ENCODE data around the gene SEC61A1. TPM values are rescaled to one million over a fixed set of nuclear protein-coding genes. Genes with fewer than 3 reads are reported as not detected.

The SEC61A1 gene
- total RNA-seq, 1 experiment from 2014 or later, result 178 TPM

- no peaks in the 10 kb centered on the region for H3K9me3 Mint-ChIP-seq (ENCODE audit: unreplicated experiment)
- H3K27me3 Mint-ChIP-seq (ENCODE audit: insufficient read depth, unreplicated experiment), result no peaks in the 10 kb centered on the region
- peaks cover 6% of the 10 kb centered on the region for H3K4me1 Mint-ChIP-seq (ENCODE audit: low read depth, unreplicated experiment)
- no peaks in the 10 kb centered on the region for H3K9me3 ChIP-seq
- no TSS peak for BruUV-seq (replicated peaks)
- H3K36me3 Mint-ChIP-seq (ENCODE audit: insufficient read depth, unreplicated experiment), result peaks cover 100% of the 10 kb centered on the region
- no peak for DNase-seq
- H3K27ac Mint-ChIP-seq (ENCODE audit: unreplicated experiment), result peak overlapping the region; percentile 51
- no peak overlapping the region for H3K4me3 ChIP-seq (ENCODE audit: low read depth, low read length)
- peaks cover 3% of the 10 kb centered on the region for H3K36me3 ChIP-seq (ENCODE audit: control insufficient read depth, insufficient read depth, low read length)
- no peaks in the 10 kb centered on the region for H3K27me3 ChIP-seq (replicated peaks; ENCODE audit: control insufficient read depth, insufficient read depth, low read length)
- H3K4me1 ChIP-seq, result no peaks in the 10 kb centered on the region
- POLR2A ChIA-PET, result no interaction called here
- no peak overlapping the region for H3K4me3 Mint-ChIP-seq (ENCODE audit: unreplicated experiment)
- intact Hi-C loops (cut with micrococcal nuclease; ENCODE audit: unreplicated experiment), result no loop called here
- TF ChIP-seq CTCF (IDR thresholded peaks at IDR 0.05; ENCODE audit: insufficient read depth in 1 of 2, low read depth in 1 of 2, low read length in 1 of 2, severe bottlenecking in 1 of 2, unreplicated experiment in 1 of 2), result no peak
- CTCF ChIA-PET, result no interaction called here
Measured at GRCh38 chr3:128067489-128067888, 15.3 kb downstream of the SEC61A1 start.

DNA sequence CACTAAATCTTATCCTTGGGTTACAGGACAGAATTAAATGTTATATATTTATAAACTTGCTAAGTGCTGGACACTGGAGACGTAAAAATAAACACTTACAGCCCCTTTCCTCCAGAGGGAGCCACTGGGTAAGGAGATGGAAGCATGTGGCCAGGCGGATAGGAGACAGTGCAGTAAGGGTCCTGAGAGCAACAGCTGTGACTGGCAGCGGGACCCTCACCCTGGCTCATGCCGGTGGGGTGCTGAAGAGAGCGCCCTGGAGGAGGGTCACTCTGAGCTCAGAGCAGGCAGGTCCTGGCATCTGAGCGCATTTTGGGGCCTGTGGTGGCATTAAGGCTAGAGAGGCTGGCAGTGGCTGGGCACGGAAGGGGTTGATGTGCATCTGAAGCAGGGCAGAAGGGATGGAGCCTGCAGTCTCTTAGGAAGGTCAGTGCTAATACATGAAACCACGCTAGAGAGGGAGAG lies 16.0 kb downstream of the SEC61A1 start:
- CTCF ChIA-PET, result interaction anchor here (1.3 kb wide), 1 partner anchor 65 kb away, joined by 3 read pairs; no protein-coding TSS in a partner anchor
- Histone ChIP-seq H3K27me3 (replicated peaks; ENCODE audit: control insufficient read depth, insufficient read depth, low read length) (no peaks in the 10 kb centered on the region), H3K9me3 (no peaks in the 10 kb centered on the region), H3K36me3 (ENCODE audit: control insufficient read depth, insufficient read depth, low read length) (peaks cover 3% of the 10 kb centered on the region), H3K4me1 (no peaks in the 10 kb centered on the region), H3K4me3 (ENCODE audit: low read depth, low read length) (no peak overlapping the region)
- peak overlapping the region; percentile 66 for H3K27ac Mint-ChIP-seq (ENCODE audit: unreplicated experiment)
- H3K36me3 Mint-ChIP-seq (ENCODE audit: insufficient read depth, unreplicated experiment), result peaks cover 100% of the 10 kb centered on the region
- peaks cover 6% of the 10 kb centered on the region for H3K4me1 Mint-ChIP-seq (ENCODE audit: low read depth, unreplicated experiment)
- peak; percentile 48 to 68 for TF ChIP-seq CTCF (IDR thresholded peaks at IDR 0.05; ENCODE audit: insufficient read depth in 1 of 2, low read depth in 1 of 2, low read length in 1 of 2, severe bottlenecking in 1 of 2, unreplicated experiment in 1 of 2)
- H3K9me3 Mint-ChIP-seq (ENCODE audit: unreplicated experiment), result no peaks in the 10 kb centered on the region
- H3K4me3 Mint-ChIP-seq (ENCODE audit: unreplicated experiment), result no peak overlapping the region
- DNase-seq, result peak in 1 of 2 experiments; percentile 69
- intact Hi-C loops (cut with micrococcal nuclease; ENCODE audit: unreplicated experiment), result loop anchor here (1.0 kb wide), 1 partner anchor 65 kb away; no protein-coding TSS in a partner anchor
- H3K27me3 Mint-ChIP-seq (ENCODE audit: insufficient read depth, unreplicated experiment), result no peaks in the 10 kb centered on the region
- BruUV-seq (replicated peaks), result no TSS peak
- POLR2A ChIA-PET, result no interaction called here

GRCh38 chr3:128069271-128069670 lies 17.0 kb downstream of the SEC61A1 start:
- no peaks in the 10 kb centered on the region for H3K9me3 Mint-ChIP-seq (ENCODE audit: unreplicated experiment)
- BruUV-seq (replicated peaks), result no TSS peak
- H3K27me3 Mint-ChIP-seq (ENCODE audit: insufficient read depth, unreplicated experiment), result no peaks in the 10 kb centered on the region
- Histone ChIP-seq H3K9me3 (no peaks in the 10 kb centered on the region), H3K36me3 (ENCODE audit: control insufficient read depth, insufficient read depth, low read length) (peaks cover 3% of the 10 kb centered on the region), H3K27me3 (replicated peaks; ENCODE audit: control insufficient read depth, insufficient read depth, low read length) (no peaks in the 10 kb centered on the region), H3K4me3 (ENCODE audit: low read depth, low read length) (no peak overlapping the region), H3K4me1 (no peaks in the 10 kb centered on the region)
- H3K27ac Mint-ChIP-seq (ENCODE audit: unreplicated experiment), result no peak overlapping the region
- CTCF ChIA-PET, result no interaction called here
- intact Hi-C loops (cut with micrococcal nuclease; ENCODE audit: unreplicated experiment), result no loop called here
- peaks cover 100% of the 10 kb centered on the region for H3K36me3 Mint-ChIP-seq (ENCODE audit: insufficient read depth, unreplicated experiment)
- DNase-seq, result no peak
- TF ChIP-seq CTCF (IDR thresholded peaks at IDR 0.05; ENCODE audit: insufficient read depth in 1 of 2, low read depth in 1 of 2, low read length in 1 of 2, severe bottlenecking in 1 of 2, unreplicated experiment in 1 of 2), result no peak
- H3K4me1 Mint-ChIP-seq (ENCODE audit: low read depth, unreplicated experiment), result peaks cover 6% of the 10 kb centered on the region
- no peak overlapping the region for H3K4me3 Mint-ChIP-seq (ENCODE audit: unreplicated experiment)
- POLR2A ChIA-PET, result no interaction called here
